SK-N-MC (cell line): ENCODE results near the gene FCAMR.
"Not testable (repeated sequence)": the region's sequence is repeated elsewhere in the genome, so short reads cannot be mapped to it uniquely, and the experiment has no call there.

Source experiments
- DNase-seq: peaks from one replicate; pipeline ENCODE4 v3.0.0-alpha.2; 2011; ENCODE audit warnings: low read depth, low spot score
- H3K27ac ChIP-seq: fragments of 200-600 bp; sonication (generic); 2 replicates; pipeline ENCODE4 v1.5.1; 2016; ENCODE audit warnings: mixed run types
- H3K36me3 ChIP-seq: fragments of 200-600 bp; sonication (generic); 2 replicates; pipeline ENCODE4 v1.6.1; 2017; ENCODE audit warnings: antibody characterized with exemption, low read length, mixed read lengths; ENCODE audit not compliant: insufficient read depth
- H3K4me3 ChIP-seq: fragments of 200-600 bp; sonication (generic); 2 replicates; pipeline ENCODE4 v1.5.1; 2016
- H3K9ac ChIP-seq: fragments of 200-600 bp; sonication (generic); 2 replicates; pipeline ENCODE4 v1.8.0; 2017; ENCODE audit warnings: mixed run types, mixed read lengths; ENCODE audit not compliant: insufficient read length
- H3K9me3 ChIP-seq: fragments of 200-600 bp; sonication (generic); 2 replicates; pipeline ENCODE4 v1.6.1; 2017; ENCODE audit warnings: low read depth, mild to moderate bottlenecking, antibody characterized with exemption, low read length, moderate library complexity, mixed read lengths
- EZH2 ChIP-seq: fragments of 200-600 bp; sonication (generic); IDR thresholded peaks from one replicate; pipeline ENCODE4 v1.6.1; 2017; ENCODE audit warnings: antibody characterized with exemption
- FOXP2 ChIP-seq: optimal IDR thresholded peaks from 2 replicates; pipeline ENCODE3; 2011; ENCODE audit warnings: mild to moderate bottlenecking, moderate library complexity; ENCODE audit not compliant: insufficient read depth; ENCODE audit errors: extremely low read length, control extremely low read depth
- POLR2AphosphoS5 ChIP-seq: IDR thresholded peaks from 2 replicates; pipeline ENCODE4 v1.6.1; 2012; ENCODE audit warnings: mild to moderate bottlenecking, low read depth, low read length, borderline replicate concordance

The FCAMR gene

GRCh38 chr1:206924592-206925105 is 45.6 kb downstream of the FCAMR start:
- no peaks in the 10 kb centered on the region for H3K36me3 ChIP-seq
- H3K9ac ChIP-seq: no peak overlapping the region
- no peak for TF ChIP-seq FOXP2
- TF ChIP-seq EZH2: no peak
- no peak for TF ChIP-seq POLR2AphosphoS5
- H3K4me3 ChIP-seq: no peak overlapping the region
- no peaks in the 10 kb centered on the region for H3K9me3 ChIP-seq
- no peak for DNase-seq
- no peak overlapping the region for H3K27ac ChIP-seq

DNA sequence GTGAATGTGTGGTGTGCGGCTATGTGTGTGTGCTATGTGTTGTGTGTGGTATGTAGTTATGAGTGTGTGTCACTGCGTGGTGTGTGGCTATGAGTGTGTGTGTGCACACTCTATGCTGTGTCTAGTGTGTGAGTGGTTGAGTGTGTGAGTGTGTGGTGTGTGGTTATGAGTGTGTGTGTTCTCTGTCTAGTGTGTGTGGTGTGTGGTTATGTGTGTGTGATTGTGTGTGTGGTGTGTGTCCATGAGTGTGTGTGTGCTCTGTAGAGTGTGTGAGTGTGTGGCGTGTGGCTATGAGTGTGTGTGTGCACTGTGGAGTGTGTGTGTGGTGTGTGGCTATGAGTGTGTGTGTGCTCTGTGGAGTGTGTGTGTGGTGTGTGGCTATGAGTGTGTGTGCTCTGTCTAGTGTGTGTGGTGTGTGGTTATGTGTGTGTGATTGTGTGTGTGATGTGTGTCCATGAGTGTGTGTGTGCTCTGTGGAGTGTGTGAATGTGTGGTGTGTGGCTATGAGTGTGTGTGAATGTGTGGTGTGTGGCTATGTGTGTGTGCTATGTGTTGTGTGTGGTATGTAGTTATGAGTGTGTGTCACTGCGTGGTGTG is 46.2 kb downstream of the FCAMR start:
- not testable (repeated sequence) for H3K27ac ChIP-seq, H3K4me3 ChIP-seq, DNase-seq, H3K9ac ChIP-seq, H3K9me3 ChIP-seq, H3K36me3 ChIP-seq

- Histone ChIP-seq H3K27ac (no peak overlapping the region), H3K9me3 (no peaks in the 10 kb centered on the region), H3K4me3 (no peak overlapping the region), H3K36me3 (no peaks in the 10 kb centered on the region), H3K9ac (no peak overlapping the region)
- TF ChIP-seq FOXP2 (no peak), EZH2 (no peak), POLR2AphosphoS5 (no peak)
- no peak for DNase-seq
Observed at GRCh38 chr1:206923009-206923960, 47.0 kb downstream of the FCAMR start.

- Histone ChIP-seq H3K4me3 (no peak overlapping the region), H3K36me3 (no peaks in the 10 kb centered on the region), H3K9ac (no peak overlapping the region), H3K9me3 (no peaks in the 10 kb centered on the region), H3K27ac (no peak overlapping the region)
- TF ChIP-seq EZH2: no peak
- no peak for TF ChIP-seq FOXP2
- no peak for TF ChIP-seq POLR2AphosphoS5
- no peak for DNase-seq
Observed at GRCh38 chr1:206922524-206922923, 47.7 kb downstream of the FCAMR start.

DNA sequence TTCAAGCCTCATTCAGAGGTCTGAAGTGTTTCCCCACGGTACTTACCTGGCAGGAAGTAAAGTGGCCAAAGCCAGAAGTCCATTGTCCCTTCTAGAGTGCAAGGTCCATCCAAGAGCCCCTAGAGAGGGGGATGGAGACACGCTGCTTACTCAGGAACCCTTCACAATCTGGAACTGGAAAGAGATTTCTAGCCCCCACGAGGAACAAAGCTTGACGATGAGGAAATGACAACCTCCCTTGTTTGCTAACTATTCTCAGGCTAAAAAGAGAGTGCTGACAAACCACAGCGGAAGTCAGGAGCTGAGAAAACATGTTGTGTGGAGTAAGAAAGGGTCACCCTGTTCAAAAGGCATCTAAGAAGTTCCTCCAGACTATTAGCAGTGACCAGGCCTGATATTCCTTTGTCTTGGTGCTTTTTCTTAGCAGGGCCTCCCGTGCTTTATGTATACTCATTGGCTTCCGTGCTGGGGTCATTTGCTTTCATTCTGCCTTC is 48.4 kb downstream of the FCAMR start, which contains the start of gene FCMR:
TSS of gene FCMR (minus strand) at position 170 of the 494 bp plus-strand sequence. CDS start at position 83, 87 bp downstream.
- no peak for TF ChIP-seq POLR2AphosphoS5
- TF ChIP-seq FOXP2: no peak
- no peak for TF ChIP-seq EZH2
- Histone ChIP-seq H3K27ac (no peak within 1 kb of the TSS), H3K36me3 (no peaks in the 10 kb centered on the region), H3K4me3 (no peak within 1 kb of the TSS), H3K9me3 (no peaks in the 10 kb centered on the region), H3K9ac (no peak within 1 kb of the TSS)
- DNase-seq: no peak

- no peak for TF ChIP-seq POLR2AphosphoS5
- TF ChIP-seq EZH2: no peak
- TF ChIP-seq FOXP2: no peak
- Histone ChIP-seq H3K27ac (no peak overlapping the region), H3K9me3 (no peaks in the 10 kb centered on the region), H3K9ac (no peak overlapping the region), H3K36me3 (no peaks in the 10 kb centered on the region), H3K4me3 (no peak overlapping the region)
- DNase-seq: no peak
Observed at GRCh38 chr1:206918076-206918475, 52.2 kb downstream of the FCAMR start.

- Histone ChIP-seq H3K27ac (no peak overlapping the region), H3K36me3 (no peaks in the 10 kb centered on the region), H3K9me3 (no peaks in the 10 kb centered on the region), H3K9ac (no peak overlapping the region), H3K4me3 (no peak overlapping the region)
- no peak for TF ChIP-seq FOXP2
- TF ChIP-seq POLR2AphosphoS5: no peak
- no peak for TF ChIP-seq EZH2
- no peak for DNase-seq
Observed at GRCh38 chr1:206916000-206916709, 54.1 kb downstream of the FCAMR start.
